HCT116 (cell line): ENCODE data around the gene ZNF292. TPM values are rescaled to one million over a fixed set of nuclear protein-coding genes. Genes with fewer than 3 reads are reported as not detected.

ENCODE experiments used
- ATAC-seq: fragments of 200-7000 bp; cut with Tn5 transposase; 2 replicates; pipeline ENCODE4 v1.9.1; 2020; ENCODE audit warnings: mild to moderate bottlenecking, moderate library complexity
- BruUV-seq: library from RNA; stranded (reverse); fragments of 400-500 nt; replicated peaks from 2 replicates; lab custom pipeline; 2021; lab: Mats Ljungman, UMichigan
- CTCF ChIA-PET: fragments of 300-600 bp; sonication (Branson Sonifier 250); formaldehyde crosslinking; loops from one replicate; lab custom pipeline; 2021; ENCODE audit warnings: antibody characterized with exemption; lab: Charles Lee
- POLR2A ChIA-PET: fragments of 300-600, 350-600 bp; sonication (Branson Sonifier 250); formaldehyde crosslinking; loops from one replicate; lab custom pipeline; 2021; ENCODE audit warnings: antibody characterized with exemption; lab: Charles Lee
- RAD21 ChIA-PET, 2 experiments: fragments of 300-600 bp; sonication (Branson Sonifier 250); formaldehyde crosslinking; loops; one replicate each; lab custom pipeline; 2023; ENCODE audit warnings: low total read pairs in 2 of 2; ENCODE audit not compliant: uncharacterized antibody in 2 of 2, unreplicated experiment in 2 of 2, low non-redundant PET in 1 of 2; lab: Charles Lee
- DNase-seq: peaks from one replicate; pipeline ENCODE4 v3.0.0-alpha.2; 2010; ENCODE audit warnings: low read depth, low spot score
- H2AFZ ChIP-seq: fragments of 200-600 bp; shearing (Covaris generic), sonication (generic); 2 replicates; pipeline ENCODE4 v1.6.1; 2017; ENCODE audit warnings: low read depth, mixed run types, mixed read lengths, antibody characterized with exemption, low read length; ENCODE audit not compliant: poor library complexity, severe bottlenecking
- H3K27ac ChIP-seq: 2 replicates; pipeline ENCODE4 v1.5.1; 2012; ENCODE audit warnings: low read depth, low read length
- H3K27me3 ChIP-seq: fragments of 200-600 bp; sonication (generic); 2 replicates; pipeline ENCODE4 v1.6.1; 2016; ENCODE audit warnings: mixed run types, low read length, mixed read lengths; ENCODE audit not compliant: insufficient read depth
- H3K36me3 ChIP-seq, 2 experiments: fragments of 200-500 bp in 1 of 2; fragments of 200-600 bp in 1 of 2; sonication (Bioruptor generic) in 1 of 2; sonication (generic) in 1 of 2; 2 replicates each; pipeline versions ENCODE4 v1.5.1 to v1.6.1; 2014 to 2016; ENCODE audit warnings: low read length in 2 of 2, inconsistent platforms in 1 of 2, mixed read lengths in 1 of 2, mixed run types in 1 of 2; ENCODE audit not compliant: insufficient read depth in 2 of 2, control insufficient read depth in 1 of 2
- H3K4me1 ChIP-seq, 2 experiments: fragments of 200-600 bp in 1 of 2; sonication (generic) in 1 of 2; 2 replicates each; pipeline versions ENCODE4 v1.5.1 to v1.6.1; 2012 to 2017; ENCODE audit warnings: low read length in 2 of 2, inconsistent platforms in 1 of 2, mild to moderate bottlenecking in 1 of 2, mixed read lengths in 1 of 2, mixed run types in 1 of 2, moderate library complexity in 1 of 2; ENCODE audit not compliant: insufficient read depth in 2 of 2, control insufficient read depth in 1 of 2
- H3K4me2 ChIP-seq: fragments of 200-600 bp; sonication (generic); 2 replicates; pipeline ENCODE4 v1.6.1; 2017; ENCODE audit warnings: mixed run types, low read length, mixed read lengths
- H3K4me3 ChIP-seq, 2 experiments: fragments of 200-600 bp in 1 of 2; sonication (generic) in 1 of 2; replicated peaks in 1 of 2; 2 replicates each; pipeline ENCODE4 v1.5.1; 2011 to 2016; ENCODE audit warnings: low read length in 2 of 2, control low read depth in 1 of 2, low read depth in 1 of 2, mild to moderate bottlenecking in 1 of 2, mixed read lengths in 1 of 2, mixed run types in 1 of 2
- H3K79me2 ChIP-seq: fragments of 200-600 bp; sonication (generic); 2 replicates; pipeline ENCODE4 v1.6.1; 2017; ENCODE audit warnings: mild to moderate bottlenecking, mixed run types, low read length, moderate library complexity, mixed read lengths; ENCODE audit not compliant: insufficient read depth
- H3K9ac ChIP-seq: fragments of 200-600 bp; sonication (generic); 2 replicates; pipeline ENCODE4 v1.6.1; 2016; ENCODE audit warnings: low read length, mixed read lengths
- H3K9me2 ChIP-seq: fragments of 200-600 bp; sonication (generic), shearing (Covaris generic); 2 replicates; pipeline ENCODE4 v1.6.1; 2017; ENCODE audit warnings: mixed run types, mild to moderate bottlenecking, moderate library complexity; ENCODE audit not compliant: insufficient read depth
- H3K9me3 ChIP-seq, 2 experiments: fragments of 200-500 bp in 1 of 2; fragments of 200-600 bp in 1 of 2; sonication (Bioruptor generic) in 1 of 2; sonication (generic) in 1 of 2; 2 replicates each; pipeline ENCODE4 v1.6.1; 2014 to 2017; ENCODE audit warnings: low read length in 2 of 2, mixed read lengths in 2 of 2, inconsistent platforms in 1 of 2, low read depth in 1 of 2, mild to moderate bottlenecking in 1 of 2, mixed run types in 1 of 2, moderate library complexity in 1 of 2; ENCODE audit not compliant: control insufficient read depth in 1 of 2, insufficient read depth in 1 of 2
- H4K20me1 ChIP-seq: fragments of 200-600 bp; sonication (generic), shearing (Covaris generic); 2 replicates; pipeline ENCODE4 v1.6.1; 2017; ENCODE audit warnings: mixed run types, mild to moderate bottlenecking, moderate library complexity; ENCODE audit not compliant: insufficient read depth
- CBX3 ChIP-seq: IDR thresholded peaks from 2 replicates; pipeline ENCODE4 v1.6.1; 2012; ENCODE audit warnings: low read depth
- CEBPB ChIP-seq: IDR thresholded peaks from 2 replicates; pipeline ENCODE4 v1.6.1; 2012; ENCODE audit warnings: low read depth
- EGR1 ChIP-seq: IDR thresholded peaks from 2 replicates; pipeline ENCODE4 v1.6.1; 2012; ENCODE audit warnings: low read depth
- ELF1 ChIP-seq: IDR thresholded peaks from 2 replicates; pipeline ENCODE4 v1.6.1; 2012; ENCODE audit warnings: low read depth, borderline replicate concordance
- EZH2 ChIP-seq: fragments of 200-600 bp; sonication (generic); IDR thresholded peaks from 2 replicates; pipeline ENCODE4 v1.6.1; 2017; ENCODE audit warnings: antibody characterized with exemption, mixed run types
- EZH2phosphoT487 ChIP-seq: fragments of 200-600 bp; IDR thresholded peaks from 2 replicates; pipeline ENCODE4 v1.6.1; 2018; ENCODE audit warnings: antibody characterized with exemption, borderline replicate concordance
- JUND ChIP-seq: IDR thresholded peaks from 2 replicates; pipeline ENCODE4 v1.6.1; 2012
- POLR2A ChIP-seq: IDR thresholded peaks from 2 replicates; pipeline ENCODE4 v1.7.0; 2011; ENCODE audit warnings: borderline replicate concordance; ENCODE audit not compliant: insufficient read depth, insufficient read length; ENCODE audit errors: extremely low read depth
- POLR2AphosphoS5 ChIP-seq: IDR thresholded peaks from 2 replicates; pipeline ENCODE4 v1.6.1; 2011; ENCODE audit warnings: mild to moderate bottlenecking, low read depth, low read length, moderate library complexity
- SIN3A ChIP-seq: IDR thresholded peaks from 2 replicates; pipeline ENCODE4 v1.6.1; 2012; ENCODE audit warnings: low read depth
- TCF7L2 ChIP-seq: IDR thresholded peaks from 2 replicates; pipeline ENCODE4 v1.7.0; 2011; ENCODE audit warnings: borderline replicate concordance, inconsistent platforms; ENCODE audit not compliant: insufficient read depth, insufficient read length; ENCODE audit errors: extremely low read depth
- ZFX ChIP-seq: fragments of 450-650 bp; IDR thresholded peaks from 2 replicates; pipeline ENCODE4 v1.6.1; 2017
- ZNF274 ChIP-seq: fragments of 200-500 bp; sonication (Bioruptor generic); IDR thresholded peaks from 2 replicates; pipeline ENCODE4 v1.6.1; 2014; ENCODE audit warnings: mild to moderate bottlenecking, low read depth, low read length, inconsistent platforms
- intact Hi-C: fragments of 100-400 bp; cut with micrococcal nuclease; formaldehyde crosslinking; loops from 2 replicates; pipeline ENCODE4 v1.10.0; 2022
- total RNA-seq: library from RNA; stranded (reverse); gene quantifications from one replicate; pipeline ENCODE4 v1.2.1, GENCODE V29; 2021; ENCODE audit not compliant: unreplicated experiment
- TF ChIP-seq, protein P1 (sequence below), 3 experiments: fragments of 200-600 bp in 1 of 3; sonication (generic) in 1 of 3; IDR thresholded peaks in 2 of 3; conservative IDR thresholded peaks in 1 of 3; 2 replicates each; pipeline ENCODE4 v1.5.1; 2012 to 2017; ENCODE audit warnings: low read depth in 2 of 3, low read length in 2 of 3, antibody characterized with exemption in 1 of 3, borderline replicate concordance in 1 of 3, control low read depth in 1 of 3, mild to moderate bottlenecking in 1 of 3, mixed read lengths in 1 of 3, mixed run types in 1 of 3, moderate library complexity in 1 of 3; ENCODE audit not compliant: insufficient read depth in 1 of 3
- TF ChIP-seq, protein P2 (sequence below): IDR thresholded peaks from 2 replicates; pipeline ENCODE4 v1.6.1; 2012; ENCODE audit warnings: low read depth

The ZNF292 gene
- total RNA-seq, 1 experiment from 2014 or later, result 35.3 TPM

DNA sequence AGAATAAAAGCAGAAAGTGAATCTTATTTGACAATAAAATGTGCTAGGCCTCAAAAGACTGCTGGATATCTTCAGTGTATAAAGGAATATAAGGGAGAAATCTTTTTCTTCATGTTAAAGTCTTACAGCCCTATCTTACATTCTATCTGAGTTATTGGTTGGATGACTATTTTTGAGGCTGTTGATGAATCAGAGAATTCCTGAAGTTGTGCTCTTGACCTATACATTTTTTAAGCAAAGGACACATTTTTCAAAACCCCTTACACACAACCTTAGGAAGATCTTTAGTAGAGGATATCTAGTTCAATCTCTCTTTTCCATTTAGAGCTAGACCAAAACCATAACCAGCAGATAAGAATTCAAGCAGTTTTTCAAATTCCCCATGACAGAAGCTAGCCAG lies 49.5 kb upstream of the ZNF292 start:
- intact Hi-C loops, result no loop called here
- no peak overlapping the region for H2AFZ ChIP-seq
- H4K20me1 ChIP-seq, result no peaks in the 10 kb centered on the region
- POLR2A ChIA-PET, result no interaction called here
- H3K4me2 ChIP-seq, result no peak overlapping the region
- RAD21 ChIA-PET, result no interaction called here
- no peaks in the 10 kb centered on the region for H3K9me2 ChIP-seq
- no peak for ATAC-seq
- H3K9me3 ChIP-seq, result no peaks in the 10 kb centered on the region
- no peak overlapping the region for H3K27ac ChIP-seq
- TF ChIP-seq TCF7L2 (no peak), CEBPB (no peak), EZH2 (no peak), JUND (no peak), CBX3 (no peak), ZFX (no peak), EZH2phosphoT487 (no peak), ZNF274 (no peak), SIN3A (no peak), EGR1 (no peak), POLR2A (no peak), ELF1 (no peak), POLR2AphosphoS5 (no peak)
- TF ChIP-seq, protein P1, sequence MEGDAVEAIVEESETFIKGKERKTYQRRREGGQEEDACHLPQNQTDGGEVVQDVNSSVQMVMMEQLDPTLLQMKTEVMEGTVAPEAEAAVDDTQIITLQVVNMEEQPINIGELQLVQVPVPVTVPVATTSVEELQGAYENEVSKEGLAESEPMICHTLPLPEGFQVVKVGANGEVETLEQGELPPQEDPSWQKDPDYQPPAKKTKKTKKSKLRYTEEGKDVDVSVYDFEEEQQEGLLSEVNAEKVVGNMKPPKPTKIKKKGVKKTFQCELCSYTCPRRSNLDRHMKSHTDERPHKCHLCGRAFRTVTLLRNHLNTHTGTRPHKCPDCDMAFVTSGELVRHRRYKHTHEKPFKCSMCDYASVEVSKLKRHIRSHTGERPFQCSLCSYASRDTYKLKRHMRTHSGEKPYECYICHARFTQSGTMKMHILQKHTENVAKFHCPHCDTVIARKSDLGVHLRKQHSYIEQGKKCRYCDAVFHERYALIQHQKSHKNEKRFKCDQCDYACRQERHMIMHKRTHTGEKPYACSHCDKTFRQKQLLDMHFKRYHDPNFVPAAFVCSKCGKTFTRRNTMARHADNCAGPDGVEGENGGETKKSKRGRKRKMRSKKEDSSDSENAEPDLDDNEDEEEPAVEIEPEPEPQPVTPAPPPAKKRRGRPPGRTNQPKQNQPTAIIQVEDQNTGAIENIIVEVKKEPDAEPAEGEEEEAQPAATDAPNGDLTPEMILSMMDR (IDR thresholded peaks at IDR 0.05 in 2 of 3, conservative IDR thresholded peaks at IDR 0.05 in 1 of 3; ENCODE audit: borderline replicate concordance in 1 of 3, insufficient read depth in 1 of 3, low read depth in 2 of 3, low read length in 2 of 3), result no peak
- TF ChIP-seq, protein P2, sequence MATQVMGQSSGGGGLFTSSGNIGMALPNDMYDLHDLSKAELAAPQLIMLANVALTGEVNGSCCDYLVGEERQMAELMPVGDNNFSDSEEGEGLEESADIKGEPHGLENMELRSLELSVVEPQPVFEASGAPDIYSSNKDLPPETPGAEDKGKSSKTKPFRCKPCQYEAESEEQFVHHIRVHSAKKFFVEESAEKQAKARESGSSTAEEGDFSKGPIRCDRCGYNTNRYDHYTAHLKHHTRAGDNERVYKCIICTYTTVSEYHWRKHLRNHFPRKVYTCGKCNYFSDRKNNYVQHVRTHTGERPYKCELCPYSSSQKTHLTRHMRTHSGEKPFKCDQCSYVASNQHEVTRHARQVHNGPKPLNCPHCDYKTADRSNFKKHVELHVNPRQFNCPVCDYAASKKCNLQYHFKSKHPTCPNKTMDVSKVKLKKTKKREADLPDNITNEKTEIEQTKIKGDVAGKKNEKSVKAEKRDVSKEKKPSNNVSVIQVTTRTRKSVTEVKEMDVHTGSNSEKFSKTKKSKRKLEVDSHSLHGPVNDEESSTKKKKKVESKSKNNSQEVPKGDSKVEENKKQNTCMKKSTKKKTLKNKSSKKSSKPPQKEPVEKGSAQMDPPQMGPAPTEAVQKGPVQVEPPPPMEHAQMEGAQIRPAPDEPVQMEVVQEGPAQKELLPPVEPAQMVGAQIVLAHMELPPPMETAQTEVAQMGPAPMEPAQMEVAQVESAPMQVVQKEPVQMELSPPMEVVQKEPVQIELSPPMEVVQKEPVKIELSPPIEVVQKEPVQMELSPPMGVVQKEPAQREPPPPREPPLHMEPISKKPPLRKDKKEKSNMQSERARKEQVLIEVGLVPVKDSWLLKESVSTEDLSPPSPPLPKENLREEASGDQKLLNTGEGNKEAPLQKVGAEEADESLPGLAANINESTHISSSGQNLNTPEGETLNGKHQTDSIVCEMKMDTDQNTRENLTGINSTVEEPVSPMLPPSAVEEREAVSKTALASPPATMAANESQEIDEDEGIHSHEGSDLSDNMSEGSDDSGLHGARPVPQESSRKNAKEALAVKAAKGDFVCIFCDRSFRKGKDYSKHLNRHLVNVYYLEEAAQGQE, result no peak
- H3K27me3 ChIP-seq, result 0 out of 2 replicates have a peak, but pooled peaks cover 1% of the 10 kb centered on the region
- H3K4me1 ChIP-seq, result no peaks in the 10 kb centered on the region
- CTCF ChIA-PET, result no interaction called here
- no peaks in the 10 kb centered on the region for H3K79me2 ChIP-seq
- H3K9ac ChIP-seq, result no peak overlapping the region
- no peak for DNase-seq
- no peak overlapping the region for H3K4me3 ChIP-seq
- no TSS peak for BruUV-seq
- no peaks in the 10 kb centered on the region for H3K36me3 ChIP-seq
